HepG2 (cell line): ENCODE measurements around the gene MASP2.

Source experiments
- HDAC2 ChIP-seq: sonication (generic); formaldehyde crosslinking; IDR thresholded peaks from 2 replicates; pipeline ENCODE4 v1.4.0; 2020; ENCODE audit warnings: missing genetic modification reagents
- MTA3 ChIP-seq: sonication (generic); formaldehyde crosslinking; IDR thresholded peaks from 2 replicates; pipeline ENCODE4 v1.4.0; 2020; ENCODE audit warnings: missing genetic modification reagents
- ZNF292 ChIP-seq: sonication (generic); formaldehyde crosslinking; IDR thresholded peaks from 2 replicates; pipeline ENCODE4 v1.8.1; 2022; ENCODE audit warnings: mild to moderate bottlenecking, low read depth, missing genetic modification reagents, borderline replicate concordance
- ZNF326 ChIP-seq: sonication (generic); formaldehyde crosslinking; IDR thresholded peaks from 2 replicates; pipeline ENCODE4 v1.4.0; 2020; ENCODE audit warnings: missing genetic modification reagents, borderline replicate concordance
- ZNF335 ChIP-seq: sonication (generic); formaldehyde crosslinking; IDR thresholded peaks from 2 replicates; pipeline ENCODE4 v1.4.0; 2020; ENCODE audit warnings: missing genetic modification reagents
- TF ChIP-seq, protein P1 (sequence below): sonication (generic); formaldehyde crosslinking; IDR thresholded peaks from 2 replicates; pipeline ENCODE4 v1.5.0; 2020; ENCODE audit warnings: mild to moderate bottlenecking, missing genetic modification reagents, moderate library complexity

DNA sequence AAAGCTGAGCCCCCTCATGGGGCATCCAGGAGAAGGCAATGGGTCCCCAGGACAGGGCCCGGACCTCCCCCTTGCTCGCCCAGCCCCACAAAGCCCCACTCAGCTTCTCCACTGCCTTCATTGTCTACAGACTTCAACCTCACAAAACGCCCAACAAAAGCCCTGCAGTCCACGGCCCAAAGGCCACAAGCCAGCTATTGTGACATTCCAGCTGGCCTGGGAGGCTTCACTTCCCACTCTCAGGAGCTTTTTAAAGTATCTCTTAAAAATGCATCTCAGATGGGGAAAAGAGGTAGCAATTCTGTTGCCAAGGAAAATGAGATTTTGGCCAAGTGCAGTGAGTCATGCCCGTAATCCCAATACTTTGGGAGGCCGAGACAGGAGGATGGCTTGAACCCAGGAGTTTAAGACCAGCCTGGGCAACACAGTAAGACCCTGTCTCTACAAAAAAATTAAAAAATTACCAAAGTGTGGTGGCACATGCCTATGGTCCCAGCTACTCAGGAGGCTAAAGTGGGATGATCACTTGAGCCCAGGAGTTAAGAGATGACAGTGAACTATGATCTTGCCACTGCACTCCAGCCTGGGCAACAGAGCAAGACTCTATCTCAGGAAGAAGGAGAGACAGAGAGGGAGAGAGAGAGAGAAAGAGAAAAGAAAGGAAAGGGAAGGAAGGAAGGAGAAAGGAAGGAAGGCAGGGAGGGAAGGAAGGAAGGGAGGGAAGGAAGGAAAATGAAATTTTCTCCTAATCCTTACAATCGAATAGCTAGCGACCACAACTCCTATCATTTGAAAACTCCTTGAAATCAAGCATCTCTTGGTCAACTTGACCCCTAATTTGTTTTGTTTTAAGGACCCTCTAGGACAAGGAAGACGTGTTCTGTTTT is 66.0 kb downstream of the MASP2 start:
- TF ChIP-seq ZNF335 (no peak), MTA3 (CRISPR knock-in tag) (no peak), ZNF292 (CRISPR knock-in tag) (no peak), ZNF326 (CRISPR knock-in tag) (no peak), HDAC2 (CRISPR knock-in tag) (no peak)
- TF ChIP-seq, protein P1, sequence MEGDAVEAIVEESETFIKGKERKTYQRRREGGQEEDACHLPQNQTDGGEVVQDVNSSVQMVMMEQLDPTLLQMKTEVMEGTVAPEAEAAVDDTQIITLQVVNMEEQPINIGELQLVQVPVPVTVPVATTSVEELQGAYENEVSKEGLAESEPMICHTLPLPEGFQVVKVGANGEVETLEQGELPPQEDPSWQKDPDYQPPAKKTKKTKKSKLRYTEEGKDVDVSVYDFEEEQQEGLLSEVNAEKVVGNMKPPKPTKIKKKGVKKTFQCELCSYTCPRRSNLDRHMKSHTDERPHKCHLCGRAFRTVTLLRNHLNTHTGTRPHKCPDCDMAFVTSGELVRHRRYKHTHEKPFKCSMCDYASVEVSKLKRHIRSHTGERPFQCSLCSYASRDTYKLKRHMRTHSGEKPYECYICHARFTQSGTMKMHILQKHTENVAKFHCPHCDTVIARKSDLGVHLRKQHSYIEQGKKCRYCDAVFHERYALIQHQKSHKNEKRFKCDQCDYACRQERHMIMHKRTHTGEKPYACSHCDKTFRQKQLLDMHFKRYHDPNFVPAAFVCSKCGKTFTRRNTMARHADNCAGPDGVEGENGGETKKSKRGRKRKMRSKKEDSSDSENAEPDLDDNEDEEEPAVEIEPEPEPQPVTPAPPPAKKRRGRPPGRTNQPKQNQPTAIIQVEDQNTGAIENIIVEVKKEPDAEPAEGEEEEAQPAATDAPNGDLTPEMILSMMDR, result no peak
